NCI-H1092 (cell line): ENCODE data around the gene TMEM135.

Experiments
- DNase-seq: peaks from one replicate; lab custom pipeline; 2025; lab: John Stamatoyannopoulos, UW

Gene TMEM135

GRCh38 chr11:87301785-87302540 lies 264.2 kb downstream of the TMEM135 start:
- no peak for DNase-seq

GRCh38 chr11:87304412-87304811 lies 266.7 kb downstream of the TMEM135 start:
- DNase-seq: no peak

- no peak for DNase-seq
These were observed 268.6 kb downstream of the TMEM135 start for GRCh38 chr11:87306262-87306851.

GRCh38 chr11:87307101-87307500 lies 269.4 kb downstream of the TMEM135 start:
- no peak for DNase-seq

- no peak for DNase-seq
These were observed 277.5 kb downstream of the TMEM135 start for GRCh38 chr11:87315229-87315628.

GRCh38 chr11:87316491-87316890 lies 278.8 kb downstream of the TMEM135 start:
- no peak for DNase-seq

- no peak for DNase-seq
These were observed 279.7 kb downstream of the TMEM135 start for GRCh38 chr11:87317441-87317840.

GRCh38 chr11:87320123-87320522 lies 282.4 kb downstream of the TMEM135 start:
- DNase-seq: no peak

- no peak for DNase-seq
These were observed 284.8 kb downstream of the TMEM135 start for GRCh38 chr11:87322568-87322967.

- no peak for DNase-seq
These were observed 286.2 kb downstream of the TMEM135 start for GRCh38 chr11:87323899-87324298.

GRCh38 chr11:87324817-87325489 lies 287.2 kb downstream of the TMEM135 start:
- no peak for DNase-seq

- DNase-seq: no peak
These were observed 287.7 kb downstream of the TMEM135 start for GRCh38 chr11:87325490-87325872.

- DNase-seq: no peak
These were observed 288.9 kb downstream of the TMEM135 start for GRCh38 chr11:87326594-87326993.

- DNase-seq: no peak
These were observed 291.4 kb downstream of the TMEM135 start for GRCh38 chr11:87329172-87329571.

GRCh38 chr11:87330187-87330601 lies 292.5 kb downstream of the TMEM135 start:
- no peak for DNase-seq

- DNase-seq: no peak
These were observed 293.5 kb downstream of the TMEM135 start for GRCh38 chr11:87331273-87331672.

GRCh38 chr11:87338046-87338639 lies 300.4 kb downstream of the TMEM135 start:
- no peak for DNase-seq

- DNase-seq: no peak
These were observed 301.7 kb downstream of the TMEM135 start for GRCh38 chr11:87339416-87339815.

- DNase-seq: no peak
These were observed 309.7 kb downstream of the TMEM135 start for GRCh38 chr11:87347441-87347840.

GRCh38 chr11:87347854-87348253 lies 310.1 kb downstream of the TMEM135 start:
- no peak for DNase-seq

- no peak for DNase-seq
These were observed 313.9 kb downstream of the TMEM135 start for GRCh38 chr11:87351676-87352075.

- peak; percentile 77 for DNase-seq
These were observed 315.3 kb downstream of the TMEM135 start for GRCh38 chr11:87352759-87353707.
